Stimulated activated CD4-positive, alpha-beta T cell treated with anti-CD3 and anti-CD28 coated beads, Interleukin-15, amount 100 ng/mL, for 48 hours (primary cell): ENCODE measurements around the gene TBXT.
"Not testable (repeated sequence)": the region's sequence is repeated elsewhere in the genome, so short reads cannot be mapped to it uniquely, and the experiment has no call there.

Experiments used
- DNase-seq, 2 donors: peaks; one replicate each; pipeline ENCODE4 v3.0.0-alpha.2; 2020; ENCODE audit warnings: low read depth in 2 of 2

Gene TBXT

GRCh38 chr6:166167801-166168615 lies at the start of gene TBXT:
TSS of gene TBXT (minus strand) at chr6:166167851. CDS start at chr6:166167591, 260 bp downstream.
- no peak for DNase-seq

GRCh38 chr6:166207284-166207561 lies 39.6 kb upstream of the TBXT start:
- no peak for DNase-seq

- no peak for DNase-seq
Observed at GRCh38 chr6:166206510-166207283, 39.0 kb upstream of the TBXT start.

GRCh38 chr6:166206066-166206465 lies 38.4 kb upstream of the TBXT start:
- DNase-seq: no peak

GRCh38 chr6:166204852-166205650 lies 37.4 kb upstream of the TBXT start:
- DNase-seq: no peak

- no peak for DNase-seq
Observed at GRCh38 chr6:166203641-166204222, 36.1 kb upstream of the TBXT start.

GRCh38 chr6:166203003-166203640 lies 35.5 kb upstream of the TBXT start:
- DNase-seq: no peak

- DNase-seq: no peak
Observed at GRCh38 chr6:166202321-166202733, 34.7 kb upstream of the TBXT start.

GRCh38 chr6:166201878-166202277 lies 34.2 kb upstream of the TBXT start:
- DNase-seq: no peak

GRCh38 chr6:166197361-166197760 lies 29.7 kb upstream of the TBXT start:
- DNase-seq: no peak

- DNase-seq: no peak
Observed at GRCh38 chr6:166195860-166196238, 28.2 kb upstream of the TBXT start.

- no peak for DNase-seq
Observed at GRCh38 chr6:166194914-166195859, 27.5 kb upstream of the TBXT start.

GRCh38 chr6:166192557-166192956 lies 24.9 kb upstream of the TBXT start:
- no peak for DNase-seq

- no peak for DNase-seq
Observed at GRCh38 chr6:166192136-166192535, 24.5 kb upstream of the TBXT start.

- DNase-seq: no peak
Observed at GRCh38 chr6:166179704-166180103, 12.1 kb upstream of the TBXT start.

GRCh38 chr6:166176106-166176505 lies 8.5 kb upstream of the TBXT start:
- no peak for DNase-seq

GRCh38 chr6:166175093-166175492 lies 7.4 kb upstream of the TBXT start:
- not testable (repeated sequence) for DNase-seq

- no peak for DNase-seq
Observed at GRCh38 chr6:166174031-166174430, 6.4 kb upstream of the TBXT start.

GRCh38 chr6:166173281-166173951 lies 5.8 kb upstream of the TBXT start:
- no peak for DNase-seq

- DNase-seq: no peak
Observed at GRCh38 chr6:166172546-166172945, 4.9 kb upstream of the TBXT start.
